Neural progenitor cell (in vitro differentiated cells): ENCODE data around the gene SLCO3A1. TPM values are rescaled to one million over a fixed set of nuclear protein-coding genes. Genes with fewer than 3 reads are reported as not detected.

Source experiments
- DNase-seq: peaks from one replicate; pipeline ENCODE4 v3.0.0-alpha.2; 2016; ENCODE audit warnings: low spot score
- H2AFZ ChIP-seq: fragments of 200-600 bp; sonication (generic); replicated peaks from 2 replicates; pipeline ENCODE4 v1.6.1; 2016; ENCODE audit warnings: antibody characterized with exemption
- H3F3A ChIP-seq: fragments of 200-600 bp; sonication (generic); 2 replicates; pipeline ENCODE4 v1.6.1; 2016; ENCODE audit warnings: antibody characterized with exemption, low read depth
- H3K27ac ChIP-seq: fragments of 200-600 bp; sonication (generic); 2 replicates; pipeline ENCODE4 v1.5.1; 2016; ENCODE audit warnings: mild to moderate bottlenecking
- H3K27me3 ChIP-seq: fragments of 200-600 bp; sonication (generic); 2 replicates; pipeline ENCODE4 v1.6.1; 2016; ENCODE audit warnings: mild to moderate bottlenecking, moderate library complexity
- H3K36me3 ChIP-seq: fragments of 200-600 bp; sonication (generic); 2 replicates; pipeline ENCODE4 v1.5.1; 2016
- H3K4me1 ChIP-seq: fragments of 200-600 bp; sonication (generic); 2 replicates; pipeline ENCODE4 v1.6.1; 2016; ENCODE audit warnings: mixed run types
- H3K4me2 ChIP-seq: fragments of 200-600 bp; sonication (generic); 2 replicates; pipeline ENCODE4 v1.6.1; 2016
- H3K4me3 ChIP-seq: fragments of 200-600 bp; sonication (generic); 2 replicates; pipeline ENCODE4 v1.5.1; 2016
- H3K79me2 ChIP-seq: fragments of 200-600 bp; sonication (generic); 2 replicates; pipeline ENCODE4 v1.6.1; 2016; ENCODE audit warnings: low read depth
- H3K9ac ChIP-seq: fragments of 200-600 bp; sonication (generic); 2 replicates; pipeline ENCODE4 v1.6.1; 2016
- H3K9me3 ChIP-seq: fragments of 200-600 bp; sonication (generic); 2 replicates; pipeline ENCODE4 v1.5.1; 2016; ENCODE audit warnings: low read depth
- H4K20me1 ChIP-seq: fragments of 200-600 bp; sonication (generic); 2 replicates; pipeline ENCODE4 v1.6.1; 2016; ENCODE audit warnings: low read depth
- H3K27ac Mint-ChIP-seq: 3 replicates; pipeline ENCODE4 v1.8.0; 2021; ENCODE audit warnings: mixed read lengths
- H3K27me3 Mint-ChIP-seq: 2 replicates; pipeline ENCODE4 v1.8.0; 2022; ENCODE audit warnings: low read depth, mild to moderate bottlenecking, inconsistent platforms, moderate library complexity, mixed read lengths; ENCODE audit not compliant: insufficient read depth
- H3K36me3 Mint-ChIP-seq: 3 replicates; pipeline ENCODE4 v1.8.0; 2021; ENCODE audit warnings: mixed read lengths
- H3K4me1 Mint-ChIP-seq: 3 replicates; pipeline ENCODE4 v1.8.0; 2021; ENCODE audit warnings: mixed read lengths
- H3K4me3 Mint-ChIP-seq: 3 replicates; pipeline ENCODE4 v1.8.0; 2021; ENCODE audit warnings: mild to moderate bottlenecking, moderate library complexity, mixed read lengths
- H3K9me3 Mint-ChIP-seq: 3 replicates; pipeline ENCODE4 v1.8.0; 2020; ENCODE audit warnings: mixed read lengths
- EZH2 ChIP-seq: fragments of 200-600 bp; sonication (generic); IDR thresholded peaks from 2 replicates; pipeline ENCODE4 v1.6.1; 2017; ENCODE audit warnings: antibody characterized with exemption, mild to moderate bottlenecking, moderate library complexity
- EZH2phosphoT487 ChIP-seq: fragments of 200-600 bp; sonication (generic); IDR thresholded peaks from 2 replicates; pipeline ENCODE4 v1.6.1; 2017; ENCODE audit warnings: antibody characterized with exemption
- total RNA-seq: library from RNA; depleted of rRNA; stranded (reverse); fragments of >200 nt; gene quantifications from 2 replicates; pipeline ENCODE4 v1.2.3, GENCODE V29; 2015; ENCODE audit warnings: low replicate concordance
- TF ChIP-seq, protein P1 (sequence below): fragments of 200-600 bp; sonication (generic); IDR thresholded peaks from 2 replicates; pipeline ENCODE4 v1.5.1; 2017; ENCODE audit warnings: antibody characterized with exemption, mild to moderate bottlenecking

The SLCO3A1 gene
- total RNA-seq, 1 donor from 2014 or later: 6.6 TPM

DNA sequence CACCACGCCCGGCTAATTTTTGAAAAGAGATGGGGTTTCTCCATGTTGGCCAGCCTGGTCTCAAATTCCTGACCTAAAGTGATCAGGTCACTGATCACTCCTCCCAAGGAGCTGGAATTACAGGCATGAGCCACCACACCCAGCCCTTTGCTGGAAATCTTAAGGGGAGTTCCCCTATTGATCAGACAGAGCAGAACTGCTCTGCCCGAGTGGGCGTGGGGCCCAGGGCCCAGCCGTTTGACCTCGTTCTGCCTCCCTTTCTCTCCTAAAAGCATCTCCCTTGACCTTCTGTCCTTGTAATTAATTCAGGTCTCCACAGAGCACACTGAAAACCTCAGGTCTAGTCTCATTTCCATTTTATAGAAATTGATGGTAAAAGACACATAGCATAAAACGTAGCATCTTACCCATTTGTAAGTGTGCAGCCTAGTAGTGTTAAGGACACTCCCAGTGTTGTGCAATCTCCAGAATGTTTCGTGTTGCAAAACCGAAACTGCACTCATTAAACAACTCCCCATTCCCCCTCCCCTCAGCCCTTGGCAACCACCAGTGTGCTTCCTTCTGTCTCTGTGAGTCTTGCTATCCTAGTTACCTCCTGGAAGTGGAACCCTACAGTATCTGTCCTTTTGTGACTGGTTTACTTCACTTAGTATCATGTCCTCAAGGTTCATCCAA is 89.3 kb downstream of the SLCO3A1 start:
- Mint-ChIP-seq H3K36me3 (no peaks in the 10 kb centered on the region), H3K4me1 (peaks cover 55% of the 10 kb centered on the region), H3K27me3 (peaks cover 7% of the 10 kb centered on the region), H3K4me3 (peak overlapping the region; percentile 9), H3K9me3 (no peaks in the 10 kb centered on the region), H3K27ac (no peak overlapping the region)
- no peak overlapping the region for H3K9ac ChIP-seq
- peaks cover 5% of the 10 kb centered on the region for H3K79me2 ChIP-seq
- no peak overlapping the region for H3K4me2 ChIP-seq
- H3K4me3 ChIP-seq: no peak overlapping the region
- no peaks in the 10 kb centered on the region for H3K36me3 ChIP-seq
- H3K27ac ChIP-seq: no peak overlapping the region
- no peak for DNase-seq
- TF ChIP-seq EZH2phosphoT487 (no peak), EZH2 (no peak)
- TF ChIP-seq, protein P1, sequence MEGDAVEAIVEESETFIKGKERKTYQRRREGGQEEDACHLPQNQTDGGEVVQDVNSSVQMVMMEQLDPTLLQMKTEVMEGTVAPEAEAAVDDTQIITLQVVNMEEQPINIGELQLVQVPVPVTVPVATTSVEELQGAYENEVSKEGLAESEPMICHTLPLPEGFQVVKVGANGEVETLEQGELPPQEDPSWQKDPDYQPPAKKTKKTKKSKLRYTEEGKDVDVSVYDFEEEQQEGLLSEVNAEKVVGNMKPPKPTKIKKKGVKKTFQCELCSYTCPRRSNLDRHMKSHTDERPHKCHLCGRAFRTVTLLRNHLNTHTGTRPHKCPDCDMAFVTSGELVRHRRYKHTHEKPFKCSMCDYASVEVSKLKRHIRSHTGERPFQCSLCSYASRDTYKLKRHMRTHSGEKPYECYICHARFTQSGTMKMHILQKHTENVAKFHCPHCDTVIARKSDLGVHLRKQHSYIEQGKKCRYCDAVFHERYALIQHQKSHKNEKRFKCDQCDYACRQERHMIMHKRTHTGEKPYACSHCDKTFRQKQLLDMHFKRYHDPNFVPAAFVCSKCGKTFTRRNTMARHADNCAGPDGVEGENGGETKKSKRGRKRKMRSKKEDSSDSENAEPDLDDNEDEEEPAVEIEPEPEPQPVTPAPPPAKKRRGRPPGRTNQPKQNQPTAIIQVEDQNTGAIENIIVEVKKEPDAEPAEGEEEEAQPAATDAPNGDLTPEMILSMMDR: no peak
- H3F3A ChIP-seq: peaks cover 13% of the 10 kb centered on the region
- peaks cover 14% of the 10 kb centered on the region for H4K20me1 ChIP-seq
- H3K9me3 ChIP-seq: no peaks in the 10 kb centered on the region
- H2AFZ ChIP-seq: no peak overlapping the region
- H3K27me3 ChIP-seq: no peaks in the 10 kb centered on the region
- peaks cover 26% of the 10 kb centered on the region for H3K4me1 ChIP-seq

DNA sequence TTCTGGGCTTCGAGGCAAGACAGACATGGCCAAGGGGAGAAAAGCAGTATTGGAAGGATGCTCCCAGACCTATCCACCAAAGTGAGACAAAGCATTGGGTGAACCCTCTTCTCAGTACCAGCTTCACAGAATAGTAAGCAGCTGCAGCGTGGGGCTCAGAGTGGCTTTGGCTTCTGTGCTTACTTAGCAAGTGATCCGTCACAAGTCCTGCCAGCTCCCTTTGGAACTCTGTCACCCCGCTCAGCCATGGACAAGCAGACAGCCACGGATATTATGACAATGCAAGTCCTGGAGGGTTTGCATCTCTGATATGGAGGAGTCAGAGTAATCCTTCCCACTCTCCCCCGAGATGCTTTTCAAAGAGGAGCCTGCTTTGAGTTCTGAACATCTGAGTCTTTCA is 90.8 kb downstream of the SLCO3A1 start:
- no peak overlapping the region for H3K27ac ChIP-seq
- Mint-ChIP-seq H3K4me3 (no peak overlapping the region), H3K9me3 (no peaks in the 10 kb centered on the region), H3K27ac (peak overlapping the region; percentile 42), H3K36me3 (no peaks in the 10 kb centered on the region), H3K27me3 (peaks cover 5% of the 10 kb centered on the region), H3K4me1 (peaks cover 64% of the 10 kb centered on the region)
- H3K9me3 ChIP-seq: no peaks in the 10 kb centered on the region
- no peaks in the 10 kb centered on the region for H3K36me3 ChIP-seq
- H3K9ac ChIP-seq: no peak overlapping the region
- no peak overlapping the region for H3K4me3 ChIP-seq
- no peak for DNase-seq
- H2AFZ ChIP-seq: no peak overlapping the region
- TF ChIP-seq EZH2 (no peak), EZH2phosphoT487 (no peak)
- TF ChIP-seq, protein P1: no peak
- peaks cover 15% of the 10 kb centered on the region for H3F3A ChIP-seq
- no peak overlapping the region for H3K4me2 ChIP-seq
- H3K4me1 ChIP-seq: peaks cover 36% of the 10 kb centered on the region
- H3K27me3 ChIP-seq: no peaks in the 10 kb centered on the region
- peaks cover 5% of the 10 kb centered on the region for H3K79me2 ChIP-seq
- peaks cover 14% of the 10 kb centered on the region for H4K20me1 ChIP-seq

DNA sequence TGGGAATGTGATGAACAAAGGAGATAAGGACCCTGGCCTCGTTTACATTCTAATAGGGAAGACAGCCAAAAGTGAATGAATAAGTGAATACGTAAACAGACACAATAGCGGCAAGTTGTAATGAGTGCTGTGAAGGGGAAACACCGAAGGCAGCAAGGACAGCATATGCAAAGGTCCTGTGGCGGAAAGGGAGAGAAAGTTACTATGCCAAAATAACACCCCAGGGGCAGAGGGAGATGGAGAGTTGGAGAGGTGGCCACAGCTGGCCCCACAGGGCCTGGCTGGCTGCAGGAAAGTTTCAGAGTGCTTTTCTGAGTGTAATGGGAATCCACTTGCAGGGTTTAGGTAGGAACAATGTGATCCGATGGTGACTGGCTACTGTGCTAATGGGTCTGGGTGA is 91.9 kb downstream of the SLCO3A1 start:
- Histone ChIP-seq H3F3A (peaks cover 15% of the 10 kb centered on the region), H3K27ac (no peak overlapping the region), H3K9me3 (no peaks in the 10 kb centered on the region), H3K36me3 (no peaks in the 10 kb centered on the region), H3K79me2 (peaks cover 5% of the 10 kb centered on the region), H3K27me3 (no peaks in the 10 kb centered on the region), H3K4me1 (peaks cover 37% of the 10 kb centered on the region), H4K20me1 (peaks cover 10% of the 10 kb centered on the region), H3K4me2 (no peak overlapping the region), H2AFZ (no peak overlapping the region), H3K4me3 (no peak overlapping the region), H3K9ac (no peak overlapping the region)
- Mint-ChIP-seq H3K27ac (no peak overlapping the region), H3K36me3 (no peaks in the 10 kb centered on the region), H3K27me3 (peaks cover 6% of the 10 kb centered on the region), H3K4me1 (peaks cover 65% of the 10 kb centered on the region), H3K9me3 (no peaks in the 10 kb centered on the region), H3K4me3 (no peak overlapping the region)
- DNase-seq: no peak
- TF ChIP-seq EZH2phosphoT487 (no peak), EZH2 (no peak)
- TF ChIP-seq, protein P1: no peak
